Measurements from ENCODE around the gene MAFF.
A peak's percentile ranks its signal among the peaks of the same experiment; 100 is the strongest.
"Not testable (repeated sequence)": the region's sequence is repeated elsewhere in the genome, so short reads cannot be mapped to it uniquely, and the experiment has no call there.

The MAFF gene

DNA sequence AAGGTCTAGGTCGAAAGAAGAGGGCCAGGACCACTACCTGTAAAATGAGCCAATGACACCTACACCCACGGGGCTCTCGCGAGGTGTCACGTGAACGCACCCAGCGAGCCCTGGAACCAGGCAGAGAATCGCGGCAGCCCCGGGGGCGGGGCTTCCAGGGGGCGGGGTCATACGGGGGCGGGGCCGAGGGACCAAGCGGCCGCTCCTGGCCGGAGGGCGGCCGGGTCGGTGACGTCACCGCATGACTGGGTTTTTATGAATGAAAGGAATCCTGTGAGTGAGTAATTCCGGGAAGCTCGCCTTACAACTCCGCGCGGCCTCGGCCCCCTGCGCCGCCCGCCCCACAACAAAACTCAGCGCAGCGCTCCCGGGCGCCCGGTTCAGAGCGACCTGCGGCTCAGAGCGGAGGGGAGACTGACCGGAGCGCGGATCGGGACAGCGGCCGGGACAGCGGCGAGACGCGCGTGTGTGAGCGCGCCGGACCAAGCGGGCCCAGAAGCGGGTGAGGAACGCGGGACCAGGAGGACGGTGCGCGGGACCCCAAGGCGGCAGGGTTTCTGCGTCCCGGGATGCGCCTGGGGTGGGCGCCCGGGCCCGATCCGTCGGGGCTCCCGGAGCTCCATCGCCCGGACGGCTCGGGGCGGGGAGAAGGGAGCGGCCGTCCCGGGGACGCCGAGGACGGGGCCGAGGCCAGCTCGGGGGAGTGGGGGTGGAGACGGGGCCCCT, at the start of gene MAFF:
Gene MAFF, plus strand, starts transcription at position 284 of the 726 bp plus-strand sequence. CDS start 11,860 bp downstream, outside the sequence.
- peak; percentile 91 for DNase-seq (ENCODE audit: low spot score)

- no peak for DNase-seq (ENCODE audit: low spot score)
Measured at GRCh38 chr22:38153821-38154562, 47.8 kb upstream of the MAFF start.

GRCh38 chr22:38154563-38154915, 47.3 kb upstream of the MAFF start:
- not testable (repeated sequence) for DNase-seq (ENCODE audit: low spot score)

DNA sequence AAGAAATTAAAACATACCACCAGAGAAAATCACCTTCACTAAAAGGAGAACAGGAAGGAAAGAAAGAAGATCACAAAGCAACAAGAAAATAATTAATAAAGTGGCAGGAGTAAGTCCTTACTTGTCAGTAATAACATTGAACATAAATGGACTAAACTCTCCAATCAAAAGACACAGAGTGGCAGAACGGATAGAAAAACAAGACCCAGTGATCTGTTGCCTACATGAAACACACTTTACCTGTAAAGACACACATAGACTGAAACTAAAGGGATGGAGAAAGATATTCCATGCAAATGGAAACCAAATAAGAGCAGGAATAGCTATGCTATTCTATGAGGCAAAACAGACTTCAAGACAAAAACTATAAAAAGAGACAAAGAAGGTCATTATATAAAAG, 46.1 kb upstream of the MAFF start:
- DNase-seq (ENCODE audit: low spot score): no peak

DNA sequence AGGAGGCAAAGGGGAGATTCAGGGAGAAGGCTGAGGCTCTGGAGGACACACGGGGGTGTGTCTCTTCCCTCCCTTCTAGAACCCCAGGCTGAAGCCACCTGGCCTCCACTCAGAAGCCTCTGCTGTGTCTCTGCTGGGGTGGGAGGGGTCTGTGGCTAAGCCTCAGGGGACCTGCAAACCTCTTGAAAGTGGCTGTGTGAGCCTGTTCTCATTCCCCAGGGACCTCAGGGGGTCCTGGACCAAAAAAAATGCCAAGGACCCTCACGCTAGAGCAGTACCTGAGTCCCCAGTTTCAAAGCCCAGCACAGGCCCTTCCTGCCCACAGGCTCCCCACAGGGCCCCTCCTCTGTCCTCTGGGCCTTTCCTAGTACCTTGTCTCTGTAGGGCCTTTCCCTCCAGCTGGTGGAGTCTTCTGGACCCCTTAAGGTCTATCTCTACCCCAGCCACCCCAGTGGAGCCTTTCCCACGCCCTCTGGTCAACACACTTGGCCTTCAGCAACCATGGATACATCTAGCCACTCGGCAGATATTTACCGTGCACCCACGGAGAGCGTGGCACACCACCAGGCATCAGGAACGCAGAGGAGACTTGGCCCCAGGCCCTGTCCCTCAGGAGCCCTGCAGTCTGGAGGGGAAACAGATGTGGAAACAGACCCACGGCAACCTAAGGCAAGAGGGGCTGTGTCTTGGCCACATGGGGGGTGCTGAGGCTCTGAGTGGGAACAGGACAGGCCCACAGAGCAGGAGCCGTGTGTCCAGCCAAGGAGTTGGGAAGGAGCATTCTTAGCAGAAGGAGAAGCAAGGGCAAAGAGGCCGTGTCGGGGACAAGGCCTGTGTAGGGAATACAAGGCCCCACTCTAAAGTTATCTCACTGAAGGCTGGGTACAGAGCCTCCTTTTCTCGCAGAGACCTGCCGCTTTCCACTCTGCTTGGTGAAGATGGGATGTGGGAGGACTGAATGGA, 38.6 kb upstream of the MAFF start:
- DNase-seq (ENCODE audit: low spot score): no peak

DNA sequence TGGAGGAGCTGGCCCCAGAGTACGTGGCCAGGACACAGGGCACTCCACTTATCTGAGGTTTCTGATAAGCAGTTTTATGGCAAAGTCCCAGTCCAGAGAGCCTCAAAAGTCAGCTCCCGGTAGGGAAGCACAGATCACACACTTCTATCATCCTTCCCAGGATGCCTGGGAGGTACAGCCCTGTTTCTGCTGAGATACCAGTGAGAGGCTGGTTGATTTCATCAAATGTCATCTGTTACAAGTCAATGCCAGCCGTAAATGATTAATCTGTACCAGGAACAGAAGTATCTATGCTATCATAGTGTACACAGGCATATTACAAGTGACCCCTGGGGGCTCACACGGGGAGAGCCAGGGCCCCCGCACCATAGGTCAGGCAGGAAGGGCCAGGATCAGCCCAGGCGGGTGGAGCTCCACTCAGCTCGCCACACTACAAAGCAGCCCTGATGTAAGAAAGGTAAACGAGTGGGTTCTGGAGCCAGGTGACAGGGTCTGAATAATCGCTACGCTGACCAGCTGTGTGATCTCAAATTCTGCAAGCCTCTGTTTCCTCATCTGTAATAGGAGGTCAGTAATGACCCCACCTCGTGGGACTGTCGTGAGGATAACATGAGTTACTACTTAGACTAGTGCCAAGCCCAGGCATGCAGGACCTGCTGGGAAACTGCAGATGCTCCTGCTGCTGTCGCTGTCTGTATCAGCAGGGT, 37.8 kb upstream of the MAFF start:
- no peak for DNase-seq (ENCODE audit: low spot score)

- DNase-seq (ENCODE audit: low spot score): no peak
Measured at GRCh38 chr22:38164551-38164918, 37.3 kb upstream of the MAFF start.

DNA sequence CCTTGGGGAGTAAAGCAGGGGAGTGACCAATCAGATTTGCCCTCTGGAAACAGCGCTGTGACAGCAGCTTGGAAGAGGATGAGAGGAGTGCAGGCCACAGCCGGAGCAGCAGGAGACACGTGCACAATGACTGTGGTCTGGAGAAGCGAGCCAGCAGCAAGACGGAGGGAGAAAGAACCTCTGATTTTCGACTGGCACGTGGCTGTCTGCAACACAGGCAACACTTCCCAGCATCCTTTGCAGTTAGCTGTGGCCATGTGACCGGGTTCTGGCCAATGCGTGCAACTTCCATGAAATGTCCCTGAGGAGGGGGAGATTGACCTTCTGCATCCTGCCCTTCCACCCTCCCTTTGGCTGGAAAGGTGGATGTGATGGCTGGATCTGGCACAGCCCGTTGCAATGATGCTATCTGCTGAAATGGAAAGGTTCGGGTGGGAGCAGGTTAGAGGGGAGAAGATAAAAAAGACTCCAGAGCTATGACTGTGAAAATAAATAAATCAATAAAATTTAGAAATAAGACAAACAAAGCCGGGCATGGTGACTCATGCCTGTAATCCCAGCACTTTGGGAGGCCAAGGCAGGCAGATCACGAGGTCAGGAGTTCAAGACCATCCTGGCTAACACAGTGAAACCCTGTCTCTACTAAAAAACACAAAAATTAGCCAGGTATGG, 35.7 kb upstream of the MAFF start:
- DNase-seq (ENCODE audit: low spot score): no peak

DNA sequence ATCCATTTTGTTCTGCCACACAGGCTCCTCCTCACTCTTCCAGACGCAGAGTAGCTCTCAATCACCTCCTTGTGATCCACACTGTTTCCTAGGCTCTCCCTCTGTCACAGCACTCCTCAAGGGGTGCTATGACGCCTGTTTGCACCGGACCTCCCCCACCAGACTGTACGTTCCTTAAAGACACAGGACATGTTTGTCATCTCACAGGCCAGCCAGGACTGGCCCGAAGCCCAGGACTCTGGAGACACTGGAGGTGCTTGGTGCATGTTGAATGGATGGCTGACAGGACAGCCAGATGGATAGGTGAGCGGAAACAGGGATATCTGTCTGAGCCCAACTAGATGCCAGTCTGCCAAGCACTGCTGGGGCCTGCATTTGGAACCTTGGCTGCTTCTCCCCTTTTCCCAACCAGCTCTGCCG, 33.8 kb upstream of the MAFF start:
- DNase-seq (ENCODE audit: low spot score): no peak

DNA sequence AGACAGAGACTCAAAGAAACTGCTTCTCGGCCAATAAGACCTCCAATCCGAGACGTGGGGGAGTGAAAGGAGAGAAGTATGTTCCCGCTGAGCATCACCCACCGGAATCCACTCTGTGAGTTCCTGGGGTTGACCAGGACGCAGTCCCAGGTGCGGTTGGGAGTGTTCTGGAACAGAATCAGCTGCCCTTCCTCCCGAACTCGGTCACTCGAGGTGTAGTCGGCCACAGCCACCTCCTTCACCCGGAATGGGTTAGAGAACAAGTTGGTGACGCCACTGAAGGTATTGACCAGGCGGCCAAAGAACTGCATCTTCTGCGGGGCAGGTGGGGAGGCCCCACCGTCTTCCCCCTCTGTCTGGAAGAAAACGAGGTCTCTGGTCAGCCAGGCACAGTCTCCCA, 32.7 kb upstream of the MAFF start:
- no peak for DNase-seq (ENCODE audit: low spot score)

DNA sequence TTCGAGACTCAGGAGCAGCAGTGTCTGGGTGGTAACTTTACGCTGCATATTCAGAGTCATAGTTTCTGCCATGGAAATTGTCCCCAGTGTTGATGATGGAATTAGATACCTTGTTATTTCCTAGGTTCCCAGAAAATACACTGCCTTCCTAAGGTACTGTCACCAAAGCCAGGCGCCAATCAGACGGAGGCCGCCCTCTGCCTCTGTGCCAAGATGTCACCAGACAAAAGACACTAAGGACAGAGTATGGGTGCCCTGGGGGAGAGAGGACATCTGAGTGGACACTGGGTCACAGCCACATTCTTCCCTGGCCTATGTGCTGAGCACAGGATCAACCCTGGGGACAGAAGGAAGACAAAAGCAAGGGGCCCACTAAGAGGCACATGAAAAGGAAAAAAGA, 31.3 kb upstream of the MAFF start:
- no peak for DNase-seq (ENCODE audit: low spot score)

- no peak for DNase-seq (ENCODE audit: low spot score)
Measured at GRCh38 chr22:38171927-38172831, 29.6 kb upstream of the MAFF start.

- no peak for DNase-seq (ENCODE audit: low spot score)
Measured at GRCh38 chr22:38172832-38173640, 28.8 kb upstream of the MAFF start.

DNA sequence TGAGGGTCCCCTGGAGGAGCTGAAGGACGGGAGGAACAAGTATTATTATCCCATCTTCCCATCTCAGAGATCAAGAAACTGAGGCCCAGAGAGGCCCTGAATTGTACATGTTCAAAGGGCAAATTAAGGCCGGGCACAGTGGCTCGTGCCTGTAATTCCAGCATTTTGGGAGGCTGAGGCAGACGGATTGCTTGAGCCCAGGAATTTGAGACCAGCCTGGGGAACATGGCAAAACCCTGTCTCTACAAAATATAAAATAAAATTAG, 28.2 kb upstream of the MAFF start:
- no peak for DNase-seq (ENCODE audit: low spot score)

DNA sequence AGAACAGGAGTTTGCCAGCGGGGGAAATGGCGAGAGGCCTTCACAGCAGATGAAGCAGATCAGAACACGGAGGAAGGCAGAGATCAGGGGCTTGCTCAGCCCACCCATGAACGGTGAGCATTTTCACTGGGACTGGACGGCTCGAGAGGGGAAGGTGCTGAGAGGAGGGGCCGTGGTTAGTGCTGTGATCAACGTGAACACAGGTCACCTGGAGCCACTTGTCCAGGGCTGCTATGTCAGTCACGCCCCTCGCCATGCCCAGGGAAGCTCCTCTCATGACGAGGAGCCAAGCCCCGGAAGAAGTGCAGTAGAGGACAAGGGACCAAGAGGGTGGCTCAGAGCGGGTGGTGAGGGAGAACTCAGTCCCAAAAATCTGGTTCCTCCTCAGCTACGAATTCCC, 27.2 kb upstream of the MAFF start:
- DNase-seq (ENCODE audit: low spot score): no peak

- DNase-seq (ENCODE audit: low spot score): no peak
Measured at GRCh38 chr22:38175206-38176118, 26.3 kb upstream of the MAFF start.

DNA sequence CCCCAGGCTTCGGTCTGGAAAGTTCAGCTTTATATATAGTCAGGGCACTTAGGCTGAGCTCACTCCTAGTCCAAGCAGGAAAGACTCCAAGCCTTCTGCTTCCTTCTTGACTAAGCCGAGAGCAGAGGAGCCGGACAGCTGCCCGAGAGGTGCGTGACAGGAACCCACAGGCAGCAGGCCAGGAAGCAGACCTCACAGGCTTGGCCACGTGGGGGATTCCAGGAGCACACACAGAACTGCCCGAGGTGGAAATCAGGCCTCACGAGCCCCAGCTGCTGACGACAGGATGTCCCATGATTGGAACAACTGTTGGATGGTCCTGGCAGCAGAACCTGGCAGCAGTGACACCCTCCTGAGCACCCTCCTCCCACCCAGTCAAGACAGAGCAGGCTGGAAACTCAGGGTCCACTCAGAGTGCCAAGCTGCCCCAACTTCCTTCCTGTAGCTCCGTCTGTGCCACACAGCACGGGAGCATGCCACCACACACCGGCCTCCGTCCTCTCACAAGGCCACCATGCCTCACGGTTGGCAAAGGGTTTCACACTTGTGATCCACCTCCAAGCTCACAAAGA, 25.5 kb upstream of the MAFF start:
- DNase-seq (ENCODE audit: low spot score): no peak

DNA sequence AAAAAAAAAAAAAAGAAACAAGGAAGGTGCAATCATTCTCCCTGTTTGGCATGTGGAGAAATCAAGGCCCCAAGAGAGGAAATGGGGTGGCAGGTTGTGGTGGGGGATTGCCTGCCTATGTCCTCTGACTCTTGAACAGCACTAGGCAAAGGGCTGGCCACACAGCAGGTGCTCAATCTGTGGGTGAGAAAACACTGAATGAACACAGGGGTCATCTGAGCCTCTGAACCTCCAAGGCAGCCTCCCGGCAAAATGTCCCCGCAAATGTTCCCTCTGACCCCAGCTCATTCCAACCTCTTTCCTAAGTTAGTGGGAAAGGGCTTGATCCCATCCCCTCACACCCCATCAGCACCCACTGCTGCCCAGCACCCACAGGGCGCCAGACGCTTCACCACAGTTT, 24.8 kb upstream of the MAFF start:
- DNase-seq (ENCODE audit: low spot score): no peak
